Measurements from ENCODE around the gene GRPR.

Gene GRPR

GRCh38 chrX:16187024-16187760, 63.8 kb downstream of the GRPR start:
- no peak overlapping the region for H3K4me3 ChIP-seq (ENCODE audit: low read length)
- no peak for TF ChIP-seq CTCF (conservative IDR thresholded peaks at IDR 0.05; ENCODE audit: low read length)
- DNase-seq (ENCODE audit: low read depth), result no peak

GRCh38 chrX:16188687-16189086, 65.3 kb downstream of the GRPR start:
- DNase-seq (ENCODE audit: low read depth), result peak; percentile 14
- no peak for TF ChIP-seq CTCF (conservative IDR thresholded peaks at IDR 0.05; ENCODE audit: low read length)
- no peak overlapping the region for H3K4me3 ChIP-seq (ENCODE audit: low read length)

GRCh38 chrX:16191605-16192004, 68.2 kb downstream of the GRPR start:
- no peak overlapping the region for H3K4me3 ChIP-seq (ENCODE audit: low read length)
- no peak for TF ChIP-seq CTCF (conservative IDR thresholded peaks at IDR 0.05; ENCODE audit: low read length)
- no peak for DNase-seq (ENCODE audit: low read depth)

- H3K4me3 ChIP-seq (ENCODE audit: low read length), result no peak overlapping the region
- no peak for DNase-seq (ENCODE audit: low read depth)
- TF ChIP-seq CTCF (conservative IDR thresholded peaks at IDR 0.05; ENCODE audit: low read length), result no peak
These were observed 73.5 kb downstream of the GRPR start for GRCh38 chrX:16196829-16197228.

- no peak for DNase-seq (ENCODE audit: low read depth)
- TF ChIP-seq CTCF (conservative IDR thresholded peaks at IDR 0.05; ENCODE audit: low read length), result no peak
- no peak overlapping the region for H3K4me3 ChIP-seq (ENCODE audit: low read length)
These were observed 76.0 kb downstream of the GRPR start for GRCh38 chrX:16199343-16199742.

- no peak overlapping the region for H3K4me3 ChIP-seq (ENCODE audit: low read length)
- DNase-seq (ENCODE audit: low read depth), result no peak
- no peak for TF ChIP-seq CTCF (conservative IDR thresholded peaks at IDR 0.05; ENCODE audit: low read length)
These were observed 79.6 kb downstream of the GRPR start for GRCh38 chrX:16202943-16203342.
